Smooth muscle cell (in vitro differentiated cells): ENCODE measurements around the gene HTN3. TPM values are rescaled to one million over a fixed set of nuclear protein-coding genes. Genes with fewer than 3 reads are reported as not detected.
"Not testable (repeated sequence)": the region's sequence is repeated elsewhere in the genome, so short reads cannot be mapped to it uniquely, and the experiment has no call there.

Experiments used
- DNase-seq: peaks from one replicate; lab custom pipeline; 2025; ENCODE audit not compliant: unreplicated experiment; lab: John Stamatoyannopoulos, UW
- H2AFZ ChIP-seq: fragments of 200-600 bp; sonication (generic); 2 replicates; pipeline ENCODE4 v1.6.0; 2016; ENCODE audit warnings: antibody characterized with exemption, low read depth, mild to moderate bottlenecking
- H3F3A ChIP-seq: fragments of 200-600 bp; sonication (generic); 2 replicates; pipeline ENCODE4 v1.6.0; 2017; ENCODE audit warnings: antibody characterized with exemption, low read depth
- H3K27ac ChIP-seq: fragments of 200-600 bp; sonication (generic); 2 replicates; pipeline ENCODE4 v1.5.1; 2016; ENCODE audit warnings: low read depth, mild to moderate bottlenecking
- H3K27me3 ChIP-seq: fragments of 200-600 bp; sonication (generic); 2 replicates; pipeline ENCODE4 v1.6.1; 2016; ENCODE audit warnings: low read depth, mild to moderate bottlenecking
- H3K36me3 ChIP-seq: fragments of 200-600 bp; sonication (generic); 2 replicates; pipeline ENCODE4 v1.5.1; 2016; ENCODE audit warnings: low read depth
- H3K4me1 ChIP-seq: fragments of 200-600 bp; sonication (generic); 2 replicates; pipeline ENCODE4 v1.5.1; 2016; ENCODE audit warnings: low read depth
- H3K4me2 ChIP-seq: fragments of 200-600 bp; sonication (generic); 2 replicates; pipeline ENCODE4 v1.6.0; 2016; ENCODE audit warnings: mild to moderate bottlenecking
- H3K4me3 ChIP-seq: fragments of 200-600 bp; sonication (generic); 2 replicates; pipeline ENCODE4 v1.5.1; 2016; ENCODE audit warnings: mild to moderate bottlenecking
- H3K79me2 ChIP-seq: fragments of 200-600 bp; sonication (generic); 2 replicates; pipeline ENCODE4 v1.6.0; 2016; ENCODE audit warnings: low read depth, mild to moderate bottlenecking
- H3K9ac ChIP-seq: fragments of 200-600 bp; sonication (generic); 2 replicates; pipeline ENCODE4 v1.6.0; 2016; ENCODE audit warnings: low read depth
- H3K9me3 ChIP-seq: fragments of 200-600 bp; sonication (generic); replicated peaks from 2 replicates; pipeline ENCODE4 v1.5.1; 2016; ENCODE audit warnings: low read depth
- H4K20me1 ChIP-seq: fragments of 200-600 bp; sonication (generic); 2 replicates; pipeline ENCODE4 v1.6.0; 2016; ENCODE audit warnings: low read depth
- CTCF ChIP-seq: fragments of 200-600 bp; sonication (generic); IDR thresholded peaks from 2 replicates; pipeline ENCODE4 v1.5.1; 2017; ENCODE audit warnings: borderline replicate concordance, mild to moderate bottlenecking, antibody characterized with exemption; ENCODE audit not compliant: insufficient read depth, poor library complexity, severe bottlenecking
- WGBS: methylation state at CpG from one replicate; pipeline ENCODE4 v1.1.7; 2016; ENCODE audit warnings: low lambda C conversion rate; 5-methylcytosine and 5-hydroxymethylcytosine counted together
- polyA plus RNA-seq: library from polyadenylated mRNA; unstranded; fragments of >200 nt; fragmentation: Nextera tagmentation; extraction: Ambion mirVana; gene quantifications from 2 replicates; pipeline ENCODE4 v1.2.1, GENCODE V29; 2016
- total RNA-seq: library from RNA; depleted of rRNA; stranded (reverse); fragments of >200 nt; gene quantifications from 2 replicates; pipeline ENCODE4 v1.2.3, GENCODE V29; 2014

The HTN3 gene
- total and polyA plus RNA-seq, 2 experiments from 2014 or later: 1.1 TPM; not detected in 1

- Histone ChIP-seq H3K4me1 (no peaks in the 10 kb centered on the region), H3K4me3 (no peak overlapping the region), H3K27ac (no peak overlapping the region), H3K4me2 (no peak overlapping the region), H3K79me2 (no peaks in the 10 kb centered on the region), H2AFZ (no peak overlapping the region), H3K36me3 (no peaks in the 10 kb centered on the region), H3F3A (no peaks in the 10 kb centered on the region), H3K9me3 (no peaks in the 10 kb centered on the region), H3K27me3 (no peaks in the 10 kb centered on the region), H4K20me1 (no peaks in the 10 kb centered on the region), H3K9ac (no peak overlapping the region)
- no peak for TF ChIP-seq CTCF
- no peak for DNase-seq
- 65% methylated on average over 5 of the region's 5 CpGs for WGBS
These were observed 1.2 kb upstream of the HTN3 start for GRCh38 chr4:70027011-70027410.

- DNase-seq, H4K20me1 ChIP-seq, H3K4me1 ChIP-seq, H3K4me3 ChIP-seq, H3K9me3 ChIP-seq, H2AFZ ChIP-seq, H3K27me3 ChIP-seq, H3K79me2 ChIP-seq, H3K36me3 ChIP-seq, H3K27ac ChIP-seq, H3K4me2 ChIP-seq, H3F3A ChIP-seq, H3K9ac ChIP-seq: not testable (repeated sequence)
- 98% methylated on average over 12 of the region's 18 CpGs for WGBS
These were observed 9.3 kb downstream of the HTN3 start for GRCh38 chr4:70037559-70037958.

- H3K4me2 ChIP-seq, H3K9ac ChIP-seq, H3K27ac ChIP-seq, H3K27me3 ChIP-seq, H2AFZ ChIP-seq, H3K9me3 ChIP-seq, H3F3A ChIP-seq, H3K4me1 ChIP-seq, H3K4me3 ChIP-seq, H3K79me2 ChIP-seq, H3K36me3 ChIP-seq, H4K20me1 ChIP-seq, DNase-seq: not testable (repeated sequence)
These were observed 11.7 kb downstream of the HTN3 start for GRCh38 chr4:70039928-70040327.

GRCh38 chr4:70041652-70042286 lies 13.5 kb downstream of the HTN3 start:
- H3K4me3 ChIP-seq: no peak overlapping the region
- H3K36me3 ChIP-seq: no peaks in the 10 kb centered on the region
- 90% methylated on average over 7 of the region's 7 CpGs for WGBS
- no peak overlapping the region for H2AFZ ChIP-seq
- H3F3A ChIP-seq: no peaks in the 10 kb centered on the region
- no peak for DNase-seq
- TF ChIP-seq CTCF: no peak
- no peak overlapping the region for H3K4me2 ChIP-seq
- H3K4me1 ChIP-seq: no peaks in the 10 kb centered on the region
- no peaks in the 10 kb centered on the region for H3K79me2 ChIP-seq
- H3K27ac ChIP-seq: no peak overlapping the region
- no peaks in the 10 kb centered on the region for H3K9me3 ChIP-seq
- no peaks in the 10 kb centered on the region for H4K20me1 ChIP-seq
- H3K9ac ChIP-seq: no peak overlapping the region
- H3K27me3 ChIP-seq: no peaks in the 10 kb centered on the region

GRCh38 chr4:70050138-70050537 lies 21.9 kb downstream of the HTN3 start, which contains the start of gene HTN1:
Gene HTN1, plus strand, starts transcription at chr4:70050438. Its CDS starts 2,639 bp downstream, at chr4:70053077.
- H4K20me1 ChIP-seq, H3K9me3 ChIP-seq, DNase-seq, H3K9ac ChIP-seq, H2AFZ ChIP-seq, H3K79me2 ChIP-seq, H3K27me3 ChIP-seq, H3K4me1 ChIP-seq, H3K36me3 ChIP-seq, H3K4me3 ChIP-seq, H3K4me2 ChIP-seq, H3F3A ChIP-seq, H3K27ac ChIP-seq: not testable (repeated sequence)
- WGBS: 61% methylated on average over 6 of the region's 6 CpGs

GRCh38 chr4:70056534-70056933 lies 28.3 kb downstream of the HTN3 start:
- H3K79me2 ChIP-seq, H3K27me3 ChIP-seq, H4K20me1 ChIP-seq, H3F3A ChIP-seq, H3K4me3 ChIP-seq, H3K27ac ChIP-seq, H3K9ac ChIP-seq, H2AFZ ChIP-seq, DNase-seq, H3K4me1 ChIP-seq, H3K4me2 ChIP-seq, H3K36me3 ChIP-seq, H3K9me3 ChIP-seq: not testable (repeated sequence)
- 42% methylated on average over 1 of the region's 1 CpG for WGBS
